Panc1 (cell line): ENCODE measurements around the gene PARVB. TPM values are rescaled to one million over a fixed set of nuclear protein-coding genes. Genes with fewer than 3 reads are reported as not detected.

Source experiments
- ATAC-seq: fragments of 200-7000 bp; cut with Tn5 transposase; 2 replicates; pipeline ENCODE4 v1.9.1; 2020; ENCODE audit warnings: mild to moderate bottlenecking, moderate library complexity
- BruUV-seq: library from RNA; stranded (reverse); fragments of 400-500 nt; replicated peaks from 2 replicates; lab custom pipeline; 2021; lab: Mats Ljungman, UMichigan
- CTCF ChIA-PET: fragments of 300-600 bp; sonication (Branson Sonifier 250); formaldehyde crosslinking; loops from one replicate; lab custom pipeline; 2022; ENCODE audit warnings: antibody characterized with exemption; lab: Charles Lee
- POLR2A ChIA-PET: fragments of 300-600 bp; sonication (Branson Sonifier 250); formaldehyde crosslinking; loops from one replicate; lab custom pipeline; 2022; ENCODE audit warnings: antibody characterized with exemption; lab: Charles Lee
- DNase-seq: peaks from one replicate; pipeline ENCODE4 v3.0.0-alpha.2; 2010; ENCODE audit warnings: low read depth, low spot score
- H3K27ac ChIP-seq: 2 replicates; pipeline ENCODE4 v1.5.1; 2011; ENCODE audit warnings: mild to moderate bottlenecking, low read length, inconsistent platforms
- H3K27me3 ChIP-seq: fragments of 200-500 bp; sonication (Bioruptor generic); 2 replicates; pipeline ENCODE4 v1.6.0; 2014; ENCODE audit warnings: low read length, inconsistent platforms; ENCODE audit not compliant: control insufficient read depth, insufficient read depth
- H3K36me3 ChIP-seq: fragments of 200-500 bp; sonication (Bioruptor generic); 2 replicates; pipeline ENCODE4 v1.5.1; 2014; ENCODE audit warnings: inconsistent platforms, mild to moderate bottlenecking, low read length, moderate library complexity; ENCODE audit not compliant: control insufficient read depth, insufficient read depth
- H3K4me1 ChIP-seq: 2 replicates; pipeline ENCODE4 v1.5.1; 2011; ENCODE audit warnings: inconsistent platforms, mild to moderate bottlenecking, low read length, moderate library complexity; ENCODE audit not compliant: control insufficient read depth, insufficient read depth
- H3K4me3 ChIP-seq, 2 experiments: 2 replicates each; pipeline ENCODE4 v1.5.1; 2011 to 2012; ENCODE audit warnings: low read depth in 2 of 2, low read length in 2 of 2, mild to moderate bottlenecking in 2 of 2, inconsistent platforms in 1 of 2, moderate library complexity in 1 of 2
- H3K9me3 ChIP-seq: fragments of 200-500 bp; sonication (Bioruptor generic); 2 replicates; pipeline ENCODE4 v1.5.1; 2014; ENCODE audit warnings: low read depth, mild to moderate bottlenecking, inconsistent platforms, low read length, moderate library complexity; ENCODE audit not compliant: control insufficient read depth, insufficient read depth
- CTCF ChIP-seq: fragments of 450-650 bp; IDR thresholded peaks from 2 replicates; pipeline ENCODE4 v1.5.1; 2017; ENCODE audit warnings: mild to moderate bottlenecking
- POLR2AphosphoS5 ChIP-seq: IDR thresholded peaks from 2 replicates; pipeline ENCODE4 v1.6.1; 2012; ENCODE audit warnings: mild to moderate bottlenecking, low read depth, low read length, moderate library complexity
- SIN3A ChIP-seq: IDR thresholded peaks from 2 replicates; pipeline ENCODE4 v1.6.1; 2012; ENCODE audit warnings: low read depth, mild to moderate bottlenecking, low read length, moderate library complexity, borderline replicate concordance; ENCODE audit not compliant: insufficient read depth
- TCF7L2 ChIP-seq: IDR thresholded peaks from 2 replicates; pipeline ENCODE4 v1.6.1; 2011; ENCODE audit warnings: mild to moderate bottlenecking, low read depth, low read length, inconsistent platforms
- in situ Hi-C: cut with HindIII; loops from 2 replicates; pipeline ENCODE4 v1.10.0; 2016; ENCODE audit warnings: low sequenced_read_pairs, low pct_unique_long_range_greater_than_20kb
- intact Hi-C: fragments of 100-400 bp; cut with micrococcal nuclease; formaldehyde crosslinking; loops from one replicate; pipeline ENCODE4 v1.10.0; 2022; ENCODE audit not compliant: unreplicated experiment
- total RNA-seq: library from RNA; stranded (reverse); gene quantifications from one replicate; pipeline ENCODE4 v1.2.1, GENCODE V29; 2021; ENCODE audit not compliant: unreplicated experiment
- TF ChIP-seq, protein P1 (sequence below), 2 experiments: IDR thresholded peaks; 2 replicates each; pipeline ENCODE4 v1.6.1; 2011 to 2012; ENCODE audit warnings: low read depth in 2 of 2, control low read depth in 1 of 2, low read length in 1 of 2, mild to moderate bottlenecking in 1 of 2, moderate library complexity in 1 of 2; ENCODE audit not compliant: insufficient read depth in 1 of 2

Gene PARVB
- total RNA-seq, 1 experiment from 2014 or later = 28.1 TPM

GRCh38 chr22:44050766-44051355, 26.8 kb downstream of the PARVB start:
- DNase-seq (no peak), ATAC-seq (no peak)
- Histone ChIP-seq H3K4me3 (no peak overlapping the region), H3K9me3 (no peaks in the 10 kb centered on the region), H3K27me3 (no peaks in the 10 kb centered on the region), H3K27ac (no peak overlapping the region), H3K4me1 (no peaks in the 10 kb centered on the region), H3K36me3 (no peaks in the 10 kb centered on the region)
- ChIA-PET CTCF (no interaction called here), POLR2A (interaction anchor here (0.7 kb wide), 1 partner anchor 18 kb away, joined by 7 read pairs; no protein-coding TSS in a partner anchor)
- in situ Hi-C loops (no loop called here), intact Hi-C loops (no loop called here)
- BruUV-seq = no TSS peak
- TF ChIP-seq SIN3A = no peak
- TF ChIP-seq TCF7L2 = no peak
- TF ChIP-seq, protein P1, sequence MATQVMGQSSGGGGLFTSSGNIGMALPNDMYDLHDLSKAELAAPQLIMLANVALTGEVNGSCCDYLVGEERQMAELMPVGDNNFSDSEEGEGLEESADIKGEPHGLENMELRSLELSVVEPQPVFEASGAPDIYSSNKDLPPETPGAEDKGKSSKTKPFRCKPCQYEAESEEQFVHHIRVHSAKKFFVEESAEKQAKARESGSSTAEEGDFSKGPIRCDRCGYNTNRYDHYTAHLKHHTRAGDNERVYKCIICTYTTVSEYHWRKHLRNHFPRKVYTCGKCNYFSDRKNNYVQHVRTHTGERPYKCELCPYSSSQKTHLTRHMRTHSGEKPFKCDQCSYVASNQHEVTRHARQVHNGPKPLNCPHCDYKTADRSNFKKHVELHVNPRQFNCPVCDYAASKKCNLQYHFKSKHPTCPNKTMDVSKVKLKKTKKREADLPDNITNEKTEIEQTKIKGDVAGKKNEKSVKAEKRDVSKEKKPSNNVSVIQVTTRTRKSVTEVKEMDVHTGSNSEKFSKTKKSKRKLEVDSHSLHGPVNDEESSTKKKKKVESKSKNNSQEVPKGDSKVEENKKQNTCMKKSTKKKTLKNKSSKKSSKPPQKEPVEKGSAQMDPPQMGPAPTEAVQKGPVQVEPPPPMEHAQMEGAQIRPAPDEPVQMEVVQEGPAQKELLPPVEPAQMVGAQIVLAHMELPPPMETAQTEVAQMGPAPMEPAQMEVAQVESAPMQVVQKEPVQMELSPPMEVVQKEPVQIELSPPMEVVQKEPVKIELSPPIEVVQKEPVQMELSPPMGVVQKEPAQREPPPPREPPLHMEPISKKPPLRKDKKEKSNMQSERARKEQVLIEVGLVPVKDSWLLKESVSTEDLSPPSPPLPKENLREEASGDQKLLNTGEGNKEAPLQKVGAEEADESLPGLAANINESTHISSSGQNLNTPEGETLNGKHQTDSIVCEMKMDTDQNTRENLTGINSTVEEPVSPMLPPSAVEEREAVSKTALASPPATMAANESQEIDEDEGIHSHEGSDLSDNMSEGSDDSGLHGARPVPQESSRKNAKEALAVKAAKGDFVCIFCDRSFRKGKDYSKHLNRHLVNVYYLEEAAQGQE (IDR thresholded peaks at IDR 0.05; ENCODE audit: insufficient read depth in 1 of 2, low read depth in 2 of 2, low read length in 1 of 2) = no peak
- no peak for TF ChIP-seq POLR2AphosphoS5
- TF ChIP-seq CTCF = no peak

DNA sequence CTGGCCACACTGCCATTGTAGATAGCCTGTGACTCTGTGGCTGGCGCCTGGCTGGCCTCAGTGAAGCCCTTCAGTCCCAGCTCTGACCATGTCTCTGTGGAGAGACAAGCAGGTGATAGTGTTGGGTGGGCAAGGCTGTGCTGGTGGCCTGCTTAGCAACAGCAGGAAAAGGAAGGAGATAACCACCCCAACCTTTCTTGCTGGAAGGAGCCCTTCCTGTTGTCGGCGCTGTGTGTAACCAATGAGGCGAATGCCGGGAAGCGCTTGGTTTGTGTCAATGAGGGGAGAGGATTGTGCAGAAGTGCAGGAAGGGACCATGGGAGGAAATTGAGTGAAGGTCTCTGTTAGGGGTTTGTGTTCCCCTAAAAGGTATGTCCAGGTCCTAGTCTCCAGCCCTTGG, 27.3 kb downstream of the PARVB start:
- CTCF ChIA-PET = no interaction called here
- Histone ChIP-seq H3K4me3 (no peak overlapping the region), H3K27me3 (no peaks in the 10 kb centered on the region), H3K36me3 (no peaks in the 10 kb centered on the region), H3K27ac (no peak overlapping the region), H3K9me3 (no peaks in the 10 kb centered on the region), H3K4me1 (no peaks in the 10 kb centered on the region)
- DNase-seq = no peak
- intact Hi-C loops (no loop called here), in situ Hi-C loops (no loop called here)
- BruUV-seq = no TSS peak
- POLR2A ChIA-PET = no interaction called here
- TF ChIP-seq, protein P1 (IDR thresholded peaks at IDR 0.05; ENCODE audit: insufficient read depth in 1 of 2, low read depth in 2 of 2, low read length in 1 of 2) = no peak
- no peak for TF ChIP-seq POLR2AphosphoS5
- TF ChIP-seq CTCF = no peak
- no peak for TF ChIP-seq TCF7L2
- TF ChIP-seq SIN3A = no peak
- no peak for ATAC-seq
